CD4-positive, alpha-beta T cell (primary cell): ENCODE measurements around the gene DENND1A. TPM values are rescaled to one million over a fixed set of nuclear protein-coding genes. Genes with fewer than 3 reads are reported as not detected.

ENCODE experiments used
- ATAC-seq: fragments of 200-7000 bp; cut with Tn5 transposase; one replicate; pipeline ENCODE4 v1.10.0; 2022; ENCODE audit warnings: mild to moderate bottlenecking; ENCODE audit not compliant: poor library complexity
- CTCF ChIA-PET: fragments of 350-600 bp; sonication (Branson Sonifier 250); formaldehyde crosslinking; loops from one replicate; lab custom pipeline; 2021; ENCODE audit warnings: antibody characterized with exemption, inconsistent platforms; lab: Charles Lee
- POLR2A ChIA-PET: fragments of 350-600 bp; sonication (Branson Sonifier 250); formaldehyde crosslinking; loops from one replicate; lab custom pipeline; 2021; ENCODE audit warnings: antibody characterized with exemption, inconsistent platforms; lab: Charles Lee
- DNase-seq, 14 experiments: peaks; one replicate each; pipeline ENCODE4 v3.0.0-alpha.2; 2013 to 2020; ENCODE audit warnings: mixed read lengths in 2 of 14
- H3K27ac ChIP-seq, 2 donors: one replicate each; pipeline versions ENCODE4 v1.5.1 to v1.7.0; 2013; ENCODE audit warnings: low read length in 2 of 2, low read depth in 1 of 2, mild to moderate bottlenecking in 1 of 2
- H3K27me3 ChIP-seq, 2 experiments: 1 replicate in 1 of 2; 2 replicates in 1 of 2; pipeline versions ENCODE4 v1.6.1 to v1.7.0; 2013; ENCODE audit warnings: low read length in 2 of 2, control low read depth in 1 of 2, mild to moderate bottlenecking in 1 of 2, moderate library complexity in 1 of 2; ENCODE audit not compliant: insufficient read depth in 2 of 2, control insufficient read depth in 1 of 2
- H3K36me3 ChIP-seq: one replicate; pipeline ENCODE4 v1.6.1; 2013; ENCODE audit warnings: low read length, control low read depth; ENCODE audit not compliant: insufficient read depth
- H3K4me1 ChIP-seq: one replicate; pipeline ENCODE4 v1.6.1; 2013; ENCODE audit warnings: low read length, control low read depth; ENCODE audit not compliant: insufficient read depth
- H3K4me3 ChIP-seq: one replicate; pipeline ENCODE4 v1.5.1; 2013; ENCODE audit warnings: mild to moderate bottlenecking, low read length, moderate library complexity
- H3K9me3 ChIP-seq, 2 experiments: 1 replicate in 1 of 2; 2 replicates in 1 of 2; pipeline versions ENCODE4 v1.6.1 to v1.7.0; 2013; ENCODE audit warnings: low read length in 2 of 2, mild to moderate bottlenecking in 2 of 2, control low read depth in 1 of 2, moderate library complexity in 1 of 2; ENCODE audit not compliant: control insufficient read depth in 1 of 2, insufficient read depth in 1 of 2
- H3K27ac Mint-ChIP-seq: one replicate; pipeline ENCODE4 v1.8.0; 2020; ENCODE audit warnings: mixed read lengths
- H3K27me3 Mint-ChIP-seq: one replicate; pipeline ENCODE4 v1.8.0; 2021; ENCODE audit warnings: mixed read lengths
- H3K36me3 Mint-ChIP-seq: one replicate; pipeline ENCODE4 v1.8.0; 2021; ENCODE audit warnings: low read depth, mixed read lengths
- H3K4me1 Mint-ChIP-seq: one replicate; pipeline ENCODE4 v1.8.0; 2021; ENCODE audit warnings: low read depth, mixed read lengths
- H3K4me3 Mint-ChIP-seq: one replicate; pipeline ENCODE4 v1.8.0; 2020; ENCODE audit warnings: mild to moderate bottlenecking, mixed read lengths
- H3K9me3 Mint-ChIP-seq: one replicate; pipeline ENCODE4 v1.8.0; 2020; ENCODE audit warnings: mixed read lengths
- intact Hi-C, 2 experiments: fragments of 100-400 bp; cut with DNase I in 1 of 2; cut with micrococcal nuclease in 1 of 2; formaldehyde crosslinking; loops; one replicate each; pipeline versions ENCODE4 v1.15.1 to v1.9.0; 2023 to 2025; cut with DNase I, micrococcal nuclease
- total RNA-seq, 174 experiments: library from RNA in 2 of 174; stranded (reverse) in 2 of 174; gene quantifications; one replicate each; pipeline ENCODE4 v1.2.3 and lab custom pipeline; 2021 to 2026
- TF ChIP-seq, protein P1 (sequence below): fragments of 200-600 bp; IDR thresholded peaks from one replicate; pipeline ENCODE4 v1.8.0; 2022; ENCODE audit warnings: antibody characterized with exemption, mild to moderate bottlenecking

DENND1A gene
- total RNA-seq, 2 experiments from 2014 or later: 20.0 to 20.6 TPM

DNA sequence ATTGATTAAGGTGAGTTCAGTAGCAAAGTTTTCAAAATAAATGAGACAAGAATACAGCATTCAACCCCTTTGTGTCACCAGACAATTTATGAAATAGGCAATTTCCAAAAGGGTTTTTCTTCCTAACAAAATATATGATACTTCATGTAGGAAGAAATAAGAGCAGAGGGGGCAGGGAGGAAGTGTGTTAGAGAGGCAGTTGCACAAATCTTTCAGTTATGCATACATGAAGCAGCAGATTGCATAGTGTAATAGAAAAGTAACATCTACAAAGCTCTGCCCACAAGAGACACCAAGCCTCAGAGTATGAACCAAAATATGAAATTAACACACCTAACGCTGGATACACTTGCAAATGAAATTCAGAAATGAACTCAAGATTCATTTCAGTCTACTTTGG, 157.0 kb downstream of the DENND1A start:
- no peak overlapping the region for H3K27ac Mint-ChIP-seq

DNA sequence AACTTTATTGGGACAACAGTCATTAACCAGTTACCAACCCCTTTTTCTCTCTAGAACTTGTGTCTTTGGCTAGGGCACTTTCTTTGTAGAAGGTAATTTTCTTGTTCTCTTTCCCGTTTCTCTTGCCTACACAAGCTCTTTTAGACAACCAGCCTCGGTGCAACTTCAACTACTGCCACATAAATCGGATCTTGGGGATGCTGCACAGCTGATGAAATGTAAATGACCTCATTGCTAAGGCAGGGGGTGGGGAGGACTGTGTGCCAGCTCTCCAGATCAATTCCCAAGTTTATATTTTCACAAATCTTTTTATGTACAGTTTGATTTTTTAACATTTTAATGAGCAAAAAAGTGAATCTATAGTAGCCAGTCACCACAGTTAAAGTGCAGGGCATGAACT, 157.6 kb downstream of the DENND1A start:
- ATAC-seq: no peak
- ChIA-PET POLR2A (no interaction called here), CTCF (interaction anchor here (0.9 kb wide), 1 partner anchor 10 kb away, joined by 3 read pairs; no protein-coding TSS in a partner anchor)
- H3K4me3 Mint-ChIP-seq: no peak overlapping the region
- no peaks in the 10 kb centered on the region for H3K9me3 ChIP-seq
- no peak overlapping the region for H3K27ac ChIP-seq
- H3K4me1 ChIP-seq: no peaks in the 10 kb centered on the region
- H3K36me3 Mint-ChIP-seq: no peaks in the 10 kb centered on the region
- no peaks in the 10 kb centered on the region for H3K36me3 ChIP-seq
- H3K27me3 Mint-ChIP-seq: no peaks in the 10 kb centered on the region
- intact Hi-C loops: no loop called here
- H3K4me3 ChIP-seq: no peak overlapping the region
- TF ChIP-seq, protein P1, sequence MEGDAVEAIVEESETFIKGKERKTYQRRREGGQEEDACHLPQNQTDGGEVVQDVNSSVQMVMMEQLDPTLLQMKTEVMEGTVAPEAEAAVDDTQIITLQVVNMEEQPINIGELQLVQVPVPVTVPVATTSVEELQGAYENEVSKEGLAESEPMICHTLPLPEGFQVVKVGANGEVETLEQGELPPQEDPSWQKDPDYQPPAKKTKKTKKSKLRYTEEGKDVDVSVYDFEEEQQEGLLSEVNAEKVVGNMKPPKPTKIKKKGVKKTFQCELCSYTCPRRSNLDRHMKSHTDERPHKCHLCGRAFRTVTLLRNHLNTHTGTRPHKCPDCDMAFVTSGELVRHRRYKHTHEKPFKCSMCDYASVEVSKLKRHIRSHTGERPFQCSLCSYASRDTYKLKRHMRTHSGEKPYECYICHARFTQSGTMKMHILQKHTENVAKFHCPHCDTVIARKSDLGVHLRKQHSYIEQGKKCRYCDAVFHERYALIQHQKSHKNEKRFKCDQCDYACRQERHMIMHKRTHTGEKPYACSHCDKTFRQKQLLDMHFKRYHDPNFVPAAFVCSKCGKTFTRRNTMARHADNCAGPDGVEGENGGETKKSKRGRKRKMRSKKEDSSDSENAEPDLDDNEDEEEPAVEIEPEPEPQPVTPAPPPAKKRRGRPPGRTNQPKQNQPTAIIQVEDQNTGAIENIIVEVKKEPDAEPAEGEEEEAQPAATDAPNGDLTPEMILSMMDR: no peak
- no peak for DNase-seq
- H3K4me1 Mint-ChIP-seq: peaks cover 11% of the 10 kb centered on the region
- no peak overlapping the region for H3K27ac Mint-ChIP-seq
- H3K27me3 ChIP-seq: no peaks in the 10 kb centered on the region
- H3K9me3 Mint-ChIP-seq: no peaks in the 10 kb centered on the region

More for the DNA sequence above, 157.0 kb downstream of the DENND1A start:
- Histone ChIP-seq H3K4me3 (no peak overlapping the region), H3K36me3 (no peaks in the 10 kb centered on the region), H3K27ac (no peak overlapping the region), H3K27me3 (no peaks in the 10 kb centered on the region), H3K9me3 (no peaks in the 10 kb centered on the region), H3K4me1 (no peaks in the 10 kb centered on the region)
- ChIA-PET POLR2A (no interaction called here), CTCF (interaction anchor here (0.9 kb wide), 1 partner anchor 11 kb away, joined by 3 read pairs; no protein-coding TSS in a partner anchor)
- intact Hi-C loops: no loop called here
- Mint-ChIP-seq H3K4me3 (no peak overlapping the region), H3K36me3 (no peaks in the 10 kb centered on the region), H3K9me3 (no peaks in the 10 kb centered on the region), H3K4me1 (peaks cover 11% of the 10 kb centered on the region), H3K27me3 (no peaks in the 10 kb centered on the region)
- DNase-seq: no peak
- ATAC-seq: no peak
- TF ChIP-seq, protein P1: no peak

DNA sequence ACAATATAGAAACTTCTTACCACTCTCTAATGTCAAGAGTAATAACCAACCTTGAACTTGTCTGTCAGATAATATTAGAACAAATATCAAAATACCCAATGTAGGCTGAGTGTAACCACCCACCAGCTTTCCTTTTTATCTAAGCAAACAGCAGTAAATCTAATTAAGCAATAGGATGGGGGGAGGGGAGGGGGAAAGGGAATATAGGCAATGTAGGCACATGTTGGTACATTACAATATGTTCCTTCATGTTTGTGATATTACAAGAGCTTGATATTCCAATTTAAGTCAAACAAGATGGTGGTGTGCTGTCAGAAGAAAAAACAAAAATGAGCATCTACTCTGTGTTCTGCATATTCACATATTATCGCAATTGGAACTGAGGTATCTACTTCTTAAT, 158.2 kb downstream of the DENND1A start:
- Histone ChIP-seq H3K4me3 (no peak overlapping the region), H3K36me3 (no peaks in the 10 kb centered on the region), H3K9me3 (no peaks in the 10 kb centered on the region), H3K27ac (no peak overlapping the region), H3K4me1 (no peaks in the 10 kb centered on the region), H3K27me3 (no peaks in the 10 kb centered on the region)
- intact Hi-C loops: no loop called here
- Mint-ChIP-seq H3K27ac (no peak overlapping the region), H3K36me3 (no peaks in the 10 kb centered on the region), H3K4me3 (no peak overlapping the region), H3K27me3 (no peaks in the 10 kb centered on the region), H3K9me3 (no peaks in the 10 kb centered on the region), H3K4me1 (peaks cover 11% of the 10 kb centered on the region)
- ATAC-seq (no peak), DNase-seq (no peak)
- TF ChIP-seq, protein P1: no peak
- POLR2A ChIA-PET: no interaction called here
- CTCF ChIA-PET: no interaction called here
